DOHH2 (cell line): Measurements from ENCODE around the gene AATF.

Experiments
- CTCF ChIP-seq: fragments of 200-600 bp; sonication (generic); IDR thresholded peaks from one replicate; pipeline ENCODE4 v1.5.1; 2014; ENCODE audit warnings: antibody characterized with exemption, mild to moderate bottlenecking, low read depth, low read length; ENCODE audit not compliant: poor library complexity, severe bottlenecking
- EZH2phosphoT487 ChIP-seq: fragments of 200-600 bp; sonication (generic); IDR thresholded peaks from 2 replicates; pipeline ENCODE4 v1.6.1; 2017; ENCODE audit warnings: borderline replicate concordance, mild to moderate bottlenecking, antibody characterized with exemption, low read length, moderate library complexity, mixed read lengths

GRCh38 chr17:36947922-36948716, 635 bp upstream of the AATF start:
- TF ChIP-seq CTCF = no peak
- no peak for TF ChIP-seq EZH2phosphoT487
